AG10803 (cell line): ENCODE measurements around the gene CYB5R3.
"Not testable (repeated sequence)": the region's sequence is repeated elsewhere in the genome, so short reads cannot be mapped to it uniquely, and the experiment has no call there.

ENCODE experiments used
- DNase-seq: peaks from one replicate; pipeline ENCODE4 v3.0.0; 2010; ENCODE audit warnings: low read depth
- H3K4me3 ChIP-seq: 2 replicates; pipeline ENCODE4 v1.5.1; 2011; ENCODE audit warnings: mild to moderate bottlenecking, low read length, control low read depth
- TF ChIP-seq, protein P1 (sequence below): conservative IDR thresholded peaks from 2 replicates; pipeline ENCODE4 v1.5.1; 2011; ENCODE audit warnings: mild to moderate bottlenecking, low read length, control low read depth, inconsistent platforms

Gene CYB5R3

DNA sequence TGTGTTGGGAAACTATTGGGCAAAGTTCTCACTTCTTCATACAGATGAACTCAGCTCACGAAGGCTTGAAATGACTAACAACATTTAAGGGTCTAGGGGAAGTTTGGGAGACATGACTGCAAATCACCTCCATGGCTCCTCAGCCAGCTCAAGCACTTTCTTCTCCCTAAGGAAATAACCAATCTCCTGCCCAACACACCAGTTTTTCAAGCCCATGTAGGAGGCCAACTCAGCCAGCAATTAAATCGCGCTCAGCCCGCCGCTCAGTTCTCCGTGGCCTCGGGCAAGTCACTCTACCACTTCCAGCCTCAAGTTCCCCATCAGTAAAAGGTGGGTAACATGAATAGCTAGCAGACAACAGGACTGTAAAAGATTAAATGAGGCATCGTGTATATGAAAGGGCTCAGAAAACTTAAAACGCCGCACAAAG lies 35.3 kb downstream of the CYB5R3 start:
- H3K4me3 ChIP-seq: peak overlapping the region; percentile 85
- DNase-seq: peak; percentile 29
- TF ChIP-seq, protein P1, sequence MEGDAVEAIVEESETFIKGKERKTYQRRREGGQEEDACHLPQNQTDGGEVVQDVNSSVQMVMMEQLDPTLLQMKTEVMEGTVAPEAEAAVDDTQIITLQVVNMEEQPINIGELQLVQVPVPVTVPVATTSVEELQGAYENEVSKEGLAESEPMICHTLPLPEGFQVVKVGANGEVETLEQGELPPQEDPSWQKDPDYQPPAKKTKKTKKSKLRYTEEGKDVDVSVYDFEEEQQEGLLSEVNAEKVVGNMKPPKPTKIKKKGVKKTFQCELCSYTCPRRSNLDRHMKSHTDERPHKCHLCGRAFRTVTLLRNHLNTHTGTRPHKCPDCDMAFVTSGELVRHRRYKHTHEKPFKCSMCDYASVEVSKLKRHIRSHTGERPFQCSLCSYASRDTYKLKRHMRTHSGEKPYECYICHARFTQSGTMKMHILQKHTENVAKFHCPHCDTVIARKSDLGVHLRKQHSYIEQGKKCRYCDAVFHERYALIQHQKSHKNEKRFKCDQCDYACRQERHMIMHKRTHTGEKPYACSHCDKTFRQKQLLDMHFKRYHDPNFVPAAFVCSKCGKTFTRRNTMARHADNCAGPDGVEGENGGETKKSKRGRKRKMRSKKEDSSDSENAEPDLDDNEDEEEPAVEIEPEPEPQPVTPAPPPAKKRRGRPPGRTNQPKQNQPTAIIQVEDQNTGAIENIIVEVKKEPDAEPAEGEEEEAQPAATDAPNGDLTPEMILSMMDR: no peak

GRCh38 chr22:42612336-42612735 lies 36.9 kb downstream of the CYB5R3 start:
- TF ChIP-seq, protein P1: no peak
- DNase-seq: no peak
- H3K4me3 ChIP-seq: no peak overlapping the region; the same call in 1 of the 2 replicates

- DNase-seq: no peak
- TF ChIP-seq, protein P1: no peak
- no peak overlapping the region for H3K4me3 ChIP-seq
These were observed 38.1 kb downstream of the CYB5R3 start for GRCh38 chr22:42611051-42611450.

DNA sequence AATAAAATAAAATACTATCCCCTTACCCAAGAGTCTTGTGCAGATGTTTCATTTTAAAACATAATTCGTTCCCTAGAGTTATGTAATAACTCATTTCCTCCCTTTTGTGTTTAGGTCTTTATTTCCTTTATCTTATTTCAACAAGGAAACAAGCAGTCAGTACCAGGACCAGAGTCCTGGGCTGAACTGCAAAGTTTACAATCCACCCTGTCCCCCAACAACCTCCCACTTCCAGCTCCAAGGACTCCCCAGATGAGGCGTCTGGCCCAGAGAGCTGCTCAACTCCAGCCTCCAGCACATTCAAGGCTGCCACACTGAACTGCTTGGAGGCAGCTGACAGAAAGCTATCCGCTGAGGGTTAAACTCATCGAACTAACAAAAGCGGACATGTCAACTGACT lies 39.0 kb downstream of the CYB5R3 start:
- H3K4me3 ChIP-seq: no peak overlapping the region
- TF ChIP-seq, protein P1: no peak
- DNase-seq: no peak

DNA sequence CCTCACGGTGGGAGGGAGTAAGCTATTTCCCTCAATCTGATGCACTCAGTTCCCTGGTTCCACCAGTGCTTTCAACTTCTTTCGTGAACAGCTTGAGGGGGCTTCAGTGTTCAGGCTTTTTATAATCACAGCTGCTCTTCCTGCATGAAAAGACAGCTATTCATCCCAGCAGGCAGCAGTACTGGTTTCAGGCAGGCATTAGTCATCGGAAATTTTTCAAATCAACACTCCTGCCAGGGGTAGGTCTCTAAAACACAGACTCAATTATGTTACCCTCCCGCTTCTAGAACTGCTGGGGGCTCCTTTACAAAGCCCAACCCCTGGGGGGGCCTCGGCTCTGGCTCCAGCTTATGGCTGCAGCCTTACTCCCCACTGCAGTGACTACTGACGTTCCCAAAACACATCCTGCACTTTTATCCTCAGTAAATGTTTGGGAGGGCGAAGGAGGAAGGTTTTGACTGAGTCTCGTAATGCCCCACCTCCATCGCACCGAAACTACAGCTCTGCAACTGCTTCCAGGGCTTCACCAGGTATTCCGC lies 40.3 kb downstream of the CYB5R3 start:
- TF ChIP-seq, protein P1: no peak
- no peak overlapping the region for H3K4me3 ChIP-seq
- peak; percentile 46 for DNase-seq

GRCh38 chr22:42608136-42608822 lies 40.9 kb downstream of the CYB5R3 start:
- DNase-seq: no peak
- H3K4me3 ChIP-seq: no peak overlapping the region
- TF ChIP-seq, protein P1: no peak

GRCh38 chr22:42607641-42608040 lies 41.6 kb downstream of the CYB5R3 start:
- DNase-seq, H3K4me3 ChIP-seq: not testable (repeated sequence)
